K562 (cell line): ENCODE data around the gene ACADVL. TPM values are rescaled to one million over a fixed set of nuclear protein-coding genes. Genes with fewer than 3 reads are reported as not detected.

Experiments used
- ATAC-seq: fragments of 200-7000 bp; cut with Tn5 transposase; 3 replicates; pipeline ENCODE4 v1.9.1; 2020; ENCODE audit warnings: moderate library complexity
- BruUV-seq: library from RNA; stranded (reverse); fragments of 400-500 nt; replicated peaks from 2 replicates; lab custom pipeline; 2021; lab: Mats Ljungman, UMichigan
- CTCF ChIA-PET: fragments of 300-600 bp; formaldehyde crosslinking; extraction: SDS; loops from one replicate; lab custom pipeline; 2021; ENCODE audit warnings: low intra/inter-chr PET ratio; lab: Yijun Ruan, JAX
- POLR2A ChIA-PET: fragments of 300-600, 350-650 bp; sonication (Branson Sonifier 250); formaldehyde crosslinking; extraction: SDS; loops from one replicate; lab custom pipeline; 2021; ENCODE audit warnings: antibody characterized with exemption, inconsistent platforms; lab: Yijun Ruan, JAX
- DNase-seq, 4 experiments: peaks; one replicate each; pipeline versions ENCODE4 v3.0.0 to v3.0.0-alpha.2; 2011 to 2018; ENCODE audit warnings: low spot score in 3 of 4, mixed read lengths in 3 of 4; ENCODE audit errors: extremely low read depth in 1 of 4
- FAIRE-seq: peaks from 2 replicates; lab custom pipeline; 2011; peaks lifted over from hg19 to GRCh38; lab: Jason Lieb, UNC
- H2AFZ ChIP-seq: 2 replicates; pipeline ENCODE4 v1.6.0; 2011; ENCODE audit warnings: low read depth, low read length, control low read depth, inconsistent platforms
- H3K27ac ChIP-seq: fragments of 200-600 bp; 3 replicates; pipeline ENCODE4 v1.8.0; 2011; ENCODE audit warnings: low read depth, mild to moderate bottlenecking, control low read depth, inconsistent platforms, low read length, moderate library complexity, mixed read lengths; ENCODE audit errors: extremely low read depth
- H3K27me3 ChIP-seq, 2 experiments: fragments of 300-600 bp in 1 of 2; 2 replicates in 1 of 2; 3 replicates in 1 of 2; pipeline versions ENCODE4 v1.6.0 to v1.8.0; 2011; ENCODE audit warnings: inconsistent platforms in 2 of 2, low read length in 2 of 2, mild to moderate bottlenecking in 1 of 2, mixed read lengths in 1 of 2, moderate library complexity in 1 of 2; ENCODE audit not compliant: control insufficient read depth in 2 of 2, insufficient read depth in 2 of 2
- H3K36me3 ChIP-seq: fragments of 300-600 bp; 3 replicates; pipeline ENCODE4 v1.8.0; 2011; ENCODE audit warnings: mild to moderate bottlenecking, low read length, inconsistent platforms; ENCODE audit not compliant: control insufficient read depth, insufficient read depth
- H3K4me1 ChIP-seq, 2 experiments: fragments of 200-600 bp in 1 of 2; replicated peaks in 1 of 2; 2 replicates in 1 of 2; 3 replicates in 1 of 2; pipeline versions ENCODE4 v1.5.1 to v1.8.0; 2011; ENCODE audit warnings: inconsistent platforms in 2 of 2, low read length in 2 of 2, mild to moderate bottlenecking in 1 of 2, mixed read lengths in 1 of 2, moderate library complexity in 1 of 2; ENCODE audit not compliant: control insufficient read depth in 2 of 2, insufficient read depth in 2 of 2
- H3K4me2 ChIP-seq: 2 replicates; pipeline ENCODE4 v1.6.1; 2011; ENCODE audit warnings: low read length, control low read depth, inconsistent platforms, mixed read lengths; ENCODE audit not compliant: insufficient read depth
- H3K4me3 ChIP-seq: fragments of 200-600 bp; sonication (generic), shearing (Covaris generic); 2 replicates; pipeline ENCODE4 v1.5.1; 2016; ENCODE audit warnings: control low read depth, inconsistent platforms
- H3K79me2 ChIP-seq: fragments of 200-600 bp; 3 replicates; pipeline ENCODE4 v1.8.0; 2011; ENCODE audit warnings: low read length, inconsistent platforms; ENCODE audit not compliant: control insufficient read depth, insufficient read depth
- H3K9ac ChIP-seq, 2 experiments: 2 replicates each; pipeline versions ENCODE4 v1.6.0 to v1.6.1; 2011; ENCODE audit warnings: low read depth in 2 of 2, low read length in 2 of 2, control low read depth in 1 of 2, inconsistent platforms in 1 of 2, mild to moderate bottlenecking in 1 of 2, mixed read lengths in 1 of 2; ENCODE audit not compliant: insufficient read depth in 1 of 2
- H3K9me1 ChIP-seq: one replicate; pipeline ENCODE4 v1.6.0; 2011; ENCODE audit warnings: inconsistent platforms, mild to moderate bottlenecking, low read length, moderate library complexity; ENCODE audit not compliant: control insufficient read depth, insufficient read depth
- H3K9me3 ChIP-seq: replicated peaks from 2 replicates; pipeline ENCODE4 v1.5.1; 2011; ENCODE audit warnings: low read depth, low read length, inconsistent platforms; ENCODE audit not compliant: control insufficient read depth, insufficient read depth
- H4K20me1 ChIP-seq: replicated peaks from 2 replicates; pipeline ENCODE4 v1.6.1; 2011; ENCODE audit warnings: low read length, inconsistent platforms, mixed read lengths; ENCODE audit not compliant: control insufficient read depth, insufficient read depth
- ADNP ChIP-seq: fragments of 200-800 bp; sonication (Bioruptor generic); IDR thresholded peaks from 2 replicates; pipeline ENCODE4 v1.6.1; 2016; ENCODE audit warnings: missing genetic modification characterization, missing compliant biosample characterization
- CEBPB ChIP-seq: fragments of 450-650 bp; IDR thresholded peaks from 2 replicates; pipeline ENCODE4 v1.6.1; 2016; ENCODE audit warnings: missing genetic modification characterization, missing compliant biosample characterization
- CTBP1 ChIP-seq: fragments of 450-650 bp; IDR thresholded peaks from 2 replicates; pipeline ENCODE4 v1.6.1; 2016; ENCODE audit warnings: borderline replicate concordance
- MEIS2 ChIP-seq: fragments of 450-650 bp; IDR thresholded peaks from 2 replicates; pipeline ENCODE4 v1.6.1; 2014; ENCODE audit warnings: mild to moderate bottlenecking; ENCODE audit not compliant: partially characterized antibody
- ZBTB7A ChIP-seq: IDR thresholded peaks from 2 replicates; pipeline ENCODE4 v1.6.1; 2011; ENCODE audit warnings: low read depth, mild to moderate bottlenecking, low read length, moderate library complexity, borderline replicate concordance; ENCODE audit not compliant: control insufficient read depth
- ZNF263 ChIP-seq: sonication (generic); formaldehyde crosslinking; IDR thresholded peaks from 2 replicates; pipeline ENCODE4 v1.8.0; 2022; ENCODE audit warnings: mild to moderate bottlenecking, missing genetic modification reagents, borderline replicate concordance
- WGBS: fragments of 100-300 bp; shearing (Covaris generic); methylation state at CpG from one replicate; pipeline ENCODE4 v1.1.6; 2016; ENCODE audit warnings: low coverage, mixed read lengths; ENCODE audit not compliant: insufficient coverage; ENCODE audit errors: missing lambda C conversion rate; 5-methylcytosine and 5-hydroxymethylcytosine counted together
- in situ Hi-C: fragments of 300-500 bp; cut with MboI; formaldehyde crosslinking; loops from 4 replicates; pipeline ENCODE4 v1.15.0; 2018; ENCODE audit warnings: inconsistent platforms, mixed read lengths
- intact Hi-C: fragments of 100-400 bp; cut with micrococcal nuclease; formaldehyde crosslinking; loops from 2 replicates; pipeline ENCODE4 v1.14.2; 2022
- polyA plus RNA-seq, 8 experiments: library from polyadenylated mRNA; depleted of rRNA in 4 of 8; stranded (reverse) in 5 of 8; unstranded in 3 of 8; fragments of >200 nt; fragmentation: Nextera tagmentation in 2 of 8; fragmentation: Illumina TruSeq in 1 of 8; extraction: Ambion mirVana in 2 of 8; extraction: Trizol in 1 of 8; gene quantifications; 2 replicates each; pipeline versions ENCODE4 v1.2.1 to v1.2.3, GENCODE V29; 2011 to 2014; ENCODE audit warnings: inconsistent platforms in 1 of 8, missing spikeins in 1 of 8
- total RNA-seq, 7 experiments: library from RNA; depleted of rRNA in 6 of 7; stranded (reverse); fragments of >200 nt in 6 of 7; fragmentation: Illumina TruSeq in 2 of 7; extraction: Trizol in 2 of 7; gene quantifications; 2 replicates each; pipeline versions ENCODE4 v1.2.1 to v1.2.3, GENCODE V29; 2011 to 2021; ENCODE audit warnings: low replicate concordance in 1 of 7

The ACADVL gene
- total and polyA plus RNA-seq, 9 of the 15 experiments (the other 6 are each of a cell fraction or from before 2014, with no cell fraction given), result 25.5 to 449 (median 214) TPM

GRCh38 chr17:7191571-7192270 is 28.0 kb upstream of the ACADVL start (continued):
- TF ChIP-seq CTBP1 (no peak), CEBPB (no peak), ZBTB7A (no peak), ADNP (tag) (no peak)

GRCh38 chr17:7192271-7192937 is 27.3 kb upstream of the ACADVL start:
- Histone ChIP-seq H3K4me1 (peaks cover 3 to 6% of the 10 kb centered on the region in 2 experiments; a peak in 3 of 5 replicates), H4K20me1 (no peaks in the 10 kb centered on the region), H3K36me3 (peaks cover 21% of the 10 kb centered on the region; the same call in 1 of the 3 replicates), H3K79me2 (no peaks in the 10 kb centered on the region), H3K27me3 (no peaks in the 10 kb centered on the region), H3K9me3 (no peaks in the 10 kb centered on the region), H3K4me2 (no peak overlapping the region), H3K4me3 (no peak overlapping the region), H2AFZ (no peak overlapping the region), H3K9me1 (no peaks in the 10 kb centered on the region), H3K27ac (no peak overlapping the region), H3K9ac (no peak overlapping the region)
- intact Hi-C loops (no loop called here), in situ Hi-C loops (no loop called here)
- ChIA-PET CTCF (no interaction called here), POLR2A (no interaction called here)
- no peak for ATAC-seq
- WGBS, result 63% methylated on average over 4 of the region's 12 CpGs
- DNase-seq, result no peak
- no peak for FAIRE-seq
- no TSS peak for BruUV-seq
- TF ChIP-seq MEIS2 (no peak), ZNF263 (peak; percentile 84)
- TF ChIP-seq, all 486 proteins: peak for 1
